ENCODE measurements around the gene CTIF.

CTIF gene

GRCh38 chr18:48801728-48802542 lies 263.1 kb downstream of the CTIF start:
- H3K36me3 ChIP-seq (ENCODE audit: control insufficient read depth in 4 of 4, insufficient read depth in 4 of 4, low read length in 3 of 4): peaks cover 0 to 7% (median 2%) of the 10 kb centered on the region in 4 experiments
- POLR2A ChIA-PET: no interaction called here
- no peak for DNase-seq
- no peak overlapping the region for H3K27ac ChIP-seq (ENCODE audit: insufficient read depth in 1 of 2, low read depth in 1 of 2, low read length in 2 of 2, poor library complexity in 1 of 2, severe bottlenecking in 2 of 2)
- WGBS (ENCODE audit: insufficient coverage): 100% methylated on average over 5 of the region's 7 CpGs
- H3K9me3 ChIP-seq (ENCODE audit: control extremely low read depth in 1 of 5, control insufficient read depth in 4 of 5, insufficient read depth in 2 of 5, low read depth in 1 of 5, low read length in 4 of 5): no peaks in the 10 kb centered on the region
- no peaks in the 10 kb centered on the region for H3K27me3 ChIP-seq (replicated peaks in 2 of 5; ENCODE audit: control insufficient read depth in 4 of 5, insufficient read depth in 5 of 5, low read length in 4 of 5)
- no peak overlapping the region for H3K4me3 ChIP-seq (ENCODE audit: control insufficient read depth in 1 of 7, extremely low read depth in 1 of 7, insufficient read depth in 4 of 7, low read depth in 2 of 7, low read length in 6 of 7)
- CTCF ChIA-PET: interaction anchor here (1.3 to 1.6 kb wide), 2 partner anchors 10 to 27 kb away, joined by 3 to 6 read pairs; no protein-coding TSS in a partner anchor
- H3K4me1 ChIP-seq (ENCODE audit: control extremely low read depth in 1 of 4, control insufficient read depth in 4 of 4, insufficient read depth in 4 of 4, low read length in 3 of 4): peaks cover 0 to 10% (median 7%) of the 10 kb centered on the region in 4 experiments

GRCh38 chr18:48802543-48803290 lies 263.9 kb downstream of the CTIF start:
- H3K4me3 ChIP-seq (ENCODE audit: control insufficient read depth in 1 of 7, extremely low read depth in 1 of 7, insufficient read depth in 4 of 7, low read depth in 2 of 7, low read length in 6 of 7): no peak overlapping the region
- no peak overlapping the region for H3K27ac ChIP-seq (ENCODE audit: insufficient read depth in 1 of 2, low read depth in 1 of 2, low read length in 2 of 2, poor library complexity in 1 of 2, severe bottlenecking in 2 of 2)
- H3K36me3 ChIP-seq (ENCODE audit: control insufficient read depth in 4 of 4, insufficient read depth in 4 of 4, low read length in 3 of 4): peaks cover 0 to 7% (median 2%) of the 10 kb centered on the region in 4 experiments
- no peaks in the 10 kb centered on the region for H3K9me3 ChIP-seq (ENCODE audit: control extremely low read depth in 1 of 5, control insufficient read depth in 4 of 5, insufficient read depth in 2 of 5, low read depth in 1 of 5, low read length in 4 of 5)
- H3K4me1 ChIP-seq (ENCODE audit: control extremely low read depth in 1 of 4, control insufficient read depth in 4 of 4, insufficient read depth in 4 of 4, low read length in 3 of 4): peaks cover 0 to 5% (median 4%) of the 10 kb centered on the region in 4 experiments
- whole genome bisulfite sequencing (ENCODE audit: insufficient coverage): over 99% methylated on average over 11 of the region's 11 CpGs
- H3K27me3 ChIP-seq (replicated peaks in 2 of 5; ENCODE audit: control insufficient read depth in 4 of 5, insufficient read depth in 5 of 5, low read length in 4 of 5): no peaks in the 10 kb centered on the region
- ChIA-PET POLR2A (no interaction called here), CTCF (interaction anchor here (1.5 kb wide), 1 partner anchor 89 kb away, joined by 3 read pairs; no protein-coding TSS in a partner anchor)
- no peak for DNase-seq

GRCh38 chr18:48803518-48803917 lies 264.7 kb downstream of the CTIF start:
- DNase-seq: no peak
- ChIA-PET POLR2A (no interaction called here), CTCF (interaction anchor here (1.5 kb wide), 1 partner anchor 88 kb away, joined by 3 read pairs; no protein-coding TSS in a partner anchor)

GRCh38 chr18:48803951-48804855 lies 265.4 kb downstream of the CTIF start:
- no peak for DNase-seq
- Histone ChIP-seq H3K9me3 (ENCODE audit: control extremely low read depth in 1 of 5, control insufficient read depth in 4 of 5, insufficient read depth in 2 of 5, low read depth in 1 of 5, low read length in 4 of 5) (no peaks in the 10 kb centered on the region), H3K4me3 (ENCODE audit: control insufficient read depth in 1 of 7, extremely low read depth in 1 of 7, insufficient read depth in 4 of 7, low read depth in 2 of 7, low read length in 6 of 7) (no peak overlapping the region), H3K4me1 (ENCODE audit: control extremely low read depth in 1 of 4, control insufficient read depth in 4 of 4, insufficient read depth in 4 of 4, low read length in 3 of 4) (no peaks in the 10 kb centered on the region), H3K27me3 (replicated peaks in 2 of 5; ENCODE audit: control insufficient read depth in 4 of 5, insufficient read depth in 5 of 5, low read length in 4 of 5) (no peaks in the 10 kb centered on the region), H3K27ac (ENCODE audit: insufficient read depth in 1 of 2, low read depth in 1 of 2, low read length in 2 of 2, poor library complexity in 1 of 2, severe bottlenecking in 2 of 2) (no peak overlapping the region), H3K36me3 (ENCODE audit: control insufficient read depth in 4 of 4, insufficient read depth in 4 of 4, low read length in 3 of 4) (peaks cover 0 to 7% (median 2%) of the 10 kb centered on the region in 4 experiments)
- ChIA-PET CTCF (interaction anchor here (1.5 kb wide), 1 partner anchor 87 kb away, joined by 3 read pairs; no protein-coding TSS in a partner anchor), POLR2A (no interaction called here)
- 90% methylated on average over 9 of the region's 11 CpGs for WGBS (ENCODE audit: insufficient coverage)

More at GRCh38 chr18:48803518-48803917, 264.7 kb downstream of the CTIF start:
- WGBS (ENCODE audit: insufficient coverage): 97% methylated on average over 3 of the region's 3 CpGs
- no peak overlapping the region for H3K27ac ChIP-seq (ENCODE audit: insufficient read depth in 1 of 2, low read depth in 1 of 2, low read length in 2 of 2, poor library complexity in 1 of 2, severe bottlenecking in 2 of 2)
- H3K4me3 ChIP-seq (ENCODE audit: control insufficient read depth in 1 of 7, extremely low read depth in 1 of 7, insufficient read depth in 4 of 7, low read depth in 2 of 7, low read length in 6 of 7): no peak overlapping the region
- peaks cover 0 to 7% (median 2%) of the 10 kb centered on the region in 4 experiments for H3K36me3 ChIP-seq (ENCODE audit: control insufficient read depth in 4 of 4, insufficient read depth in 4 of 4, low read length in 3 of 4)
- H3K4me1 ChIP-seq (ENCODE audit: control extremely low read depth in 1 of 4, control insufficient read depth in 4 of 4, insufficient read depth in 4 of 4, low read length in 3 of 4): no peaks in the 10 kb centered on the region
- no peaks in the 10 kb centered on the region for H3K9me3 ChIP-seq (ENCODE audit: control extremely low read depth in 1 of 5, control insufficient read depth in 4 of 5, insufficient read depth in 2 of 5, low read depth in 1 of 5, low read length in 4 of 5)
- H3K27me3 ChIP-seq (replicated peaks in 2 of 5; ENCODE audit: control insufficient read depth in 4 of 5, insufficient read depth in 5 of 5, low read length in 4 of 5): no peaks in the 10 kb centered on the region

GRCh38 chr18:48804856-48805610 lies 266.2 kb downstream of the CTIF start:
- 97% methylated on average over 8 of the region's 11 CpGs for WGBS (ENCODE audit: insufficient coverage)
- H3K4me1 ChIP-seq (ENCODE audit: control extremely low read depth in 1 of 4, control insufficient read depth in 4 of 4, insufficient read depth in 4 of 4, low read length in 3 of 4): no peaks in the 10 kb centered on the region
- ChIA-PET POLR2A (no interaction called here), CTCF (no interaction called here)
- peaks cover 0 to 7% (median 2%) of the 10 kb centered on the region in 4 experiments for H3K36me3 ChIP-seq (ENCODE audit: control insufficient read depth in 4 of 4, insufficient read depth in 4 of 4, low read length in 3 of 4)
- H3K27ac ChIP-seq (ENCODE audit: insufficient read depth in 1 of 2, low read depth in 1 of 2, low read length in 2 of 2, poor library complexity in 1 of 2, severe bottlenecking in 2 of 2): no peak overlapping the region
- no peak overlapping the region for H3K4me3 ChIP-seq (ENCODE audit: control insufficient read depth in 1 of 7, extremely low read depth in 1 of 7, insufficient read depth in 4 of 7, low read depth in 2 of 7, low read length in 6 of 7)
- H3K27me3 ChIP-seq (replicated peaks in 2 of 5; ENCODE audit: control insufficient read depth in 4 of 5, insufficient read depth in 5 of 5, low read length in 4 of 5): no peaks in the 10 kb centered on the region
- H3K9me3 ChIP-seq (ENCODE audit: control extremely low read depth in 1 of 5, control insufficient read depth in 4 of 5, insufficient read depth in 2 of 5, low read depth in 1 of 5, low read length in 4 of 5): no peaks in the 10 kb centered on the region
- DNase-seq: no peak

GRCh38 chr18:48805826-48806535 lies 267.1 kb downstream of the CTIF start:
- Histone ChIP-seq H3K27me3 (replicated peaks in 2 of 5; ENCODE audit: control insufficient read depth in 4 of 5, insufficient read depth in 5 of 5, low read length in 4 of 5) (no peaks in the 10 kb centered on the region), H3K4me1 (ENCODE audit: control extremely low read depth in 1 of 4, control insufficient read depth in 4 of 4, insufficient read depth in 4 of 4, low read length in 3 of 4) (no peaks in the 10 kb centered on the region), H3K4me3 (ENCODE audit: control insufficient read depth in 1 of 7, extremely low read depth in 1 of 7, insufficient read depth in 4 of 7, low read depth in 2 of 7, low read length in 6 of 7) (no peak overlapping the region), H3K36me3 (ENCODE audit: control insufficient read depth in 4 of 4, insufficient read depth in 4 of 4, low read length in 3 of 4) (peaks cover 0 to 4% (median 2%) of the 10 kb centered on the region in 4 experiments), H3K9me3 (ENCODE audit: control extremely low read depth in 1 of 5, control insufficient read depth in 4 of 5, insufficient read depth in 2 of 5, low read depth in 1 of 5, low read length in 4 of 5) (no peaks in the 10 kb centered on the region), H3K27ac (ENCODE audit: insufficient read depth in 1 of 2, low read depth in 1 of 2, low read length in 2 of 2, poor library complexity in 1 of 2, severe bottlenecking in 2 of 2) (no peak overlapping the region)
- ChIA-PET CTCF (no interaction called here), POLR2A (no interaction called here)
- 100% methylated on average over 7 of the region's 10 CpGs for WGBS (ENCODE audit: insufficient coverage)
- DNase-seq: no peak
